Activated CD4-positive, alpha-beta T cell treated with anti-CD3 and anti-CD28 coated beads, Interleukin-10, Interleukin-2, amounts not matched to agents 100 ng/mL and 50 ng/mL, durations not matched to agents 16 hours and 8 hours (primary cell): ENCODE data around the gene CCL13.

ENCODE experiments used
- DNase-seq: peaks from one replicate; pipeline ENCODE4 v3.0.0-alpha.2; 2020

CCL13 gene

GRCh38 chr17:34364751-34365150, 8.5 kb downstream of the CCL13 start:
- no peak for DNase-seq

- peak; percentile 22 for DNase-seq
Observed at GRCh38 chr17:34365340-34365739, 9.1 kb downstream of the CCL13 start.

GRCh38 chr17:34366010-34366409, 9.7 kb downstream of the CCL13 start:
- DNase-seq: peak; percentile 24

GRCh38 chr17:34366529-34367107, 10.3 kb downstream of the CCL13 start:
- DNase-seq: no peak

GRCh38 chr17:34367486-34368195, 11.4 kb downstream of the CCL13 start:
- no peak for DNase-seq

- no peak for DNase-seq
Observed at GRCh38 chr17:34368196-34368945, 12.1 kb downstream of the CCL13 start.

- no peak for DNase-seq
Observed at GRCh38 chr17:34368946-34369500, 12.7 kb downstream of the CCL13 start.

- no peak for DNase-seq
Observed at GRCh38 chr17:34369571-34369970, 13.3 kb downstream of the CCL13 start.

- DNase-seq: peak; percentile 25
Observed at GRCh38 chr17:34370376-34370996, 14.2 kb downstream of the CCL13 start.

GRCh38 chr17:34370997-34371395, 14.7 kb downstream of the CCL13 start:
- peak; percentile 17 for DNase-seq

GRCh38 chr17:34371405-34372100, 15.3 kb downstream of the CCL13 start:
- DNase-seq: no peak

GRCh38 chr17:34374457-34374856, 18.2 kb downstream of the CCL13 start:
- DNase-seq: no peak

GRCh38 chr17:34375426-34375997, 19.2 kb downstream of the CCL13 start:
- no peak for DNase-seq

- peak; percentile 53 for DNase-seq
Observed at GRCh38 chr17:34377078-34377823, 21.0 kb downstream of the CCL13 start.

GRCh38 chr17:34378664-34379101, 22.4 kb downstream of the CCL13 start:
- DNase-seq: peak; percentile 74

- peak; percentile 70 for DNase-seq
Observed at GRCh38 chr17:34379868-34380267, 23.6 kb downstream of the CCL13 start.

GRCh38 chr17:34382621-34383124, 26.4 kb downstream of the CCL13 start:
- DNase-seq: peak; percentile 87

- no peak for DNase-seq
Observed at GRCh38 chr17:34383216-34383615, 26.9 kb downstream of the CCL13 start.

- DNase-seq: no peak
Observed at GRCh38 chr17:34384271-34384670, 28.0 kb downstream of the CCL13 start.

GRCh38 chr17:34384822-34385605, 28.7 kb downstream of the CCL13 start:
- peak; percentile 25 for DNase-seq
